ENCODE results near the gene SAPCD2.

Gene SAPCD2

GRCh38 chr9:137020771-137021567 is 49.4 kb downstream of the SAPCD2 start:
- no peak for TF ChIP-seq ZFX (IDR thresholded peaks at IDR 0.05)
- TF ChIP-seq CTCF (conservative IDR thresholded peaks at IDR 0.05) = no peak

DNA sequence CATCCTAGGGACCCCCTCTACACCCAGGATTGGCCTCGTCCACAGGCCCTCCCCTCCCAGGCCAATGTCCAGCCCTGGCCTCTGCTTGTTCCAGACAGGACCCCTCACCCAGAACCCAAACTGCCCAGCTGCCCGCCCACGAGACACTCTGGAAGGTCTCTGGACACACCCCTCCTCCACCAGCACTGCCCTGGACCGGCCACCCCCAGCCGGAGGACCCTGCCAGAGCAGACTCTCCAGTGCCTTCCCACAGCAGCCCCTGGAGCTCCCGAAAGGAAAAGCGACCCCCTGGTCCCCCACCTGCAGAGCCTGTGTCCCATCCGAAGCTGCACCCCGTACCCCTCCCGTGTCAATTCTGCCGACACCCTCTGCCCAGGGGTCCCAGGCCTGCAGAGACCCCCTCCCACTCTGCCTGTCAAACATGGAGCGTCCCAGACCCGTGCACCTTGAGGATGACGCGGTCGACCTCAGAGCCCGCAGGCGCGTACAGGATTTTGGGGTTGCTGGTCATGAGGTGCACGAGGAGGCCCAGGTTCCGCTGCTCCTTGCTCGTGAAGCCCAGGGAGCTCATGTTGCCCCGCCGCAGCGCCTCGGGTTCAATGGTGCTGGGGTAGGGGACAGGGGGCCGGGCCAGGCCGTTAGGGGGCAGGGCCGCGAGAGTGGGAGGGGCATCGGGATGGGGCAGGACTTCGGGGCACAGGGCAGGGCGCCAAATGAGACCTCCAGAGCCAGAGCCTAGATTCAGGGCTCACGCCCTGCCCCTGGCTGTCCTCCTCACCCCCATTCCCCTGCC is 50.3 kb downstream of the SAPCD2 start:
- no peak overlapping the region for H3K27ac ChIP-seq
- TF ChIP-seq ZFX (IDR thresholded peaks at IDR 0.05) (no peak), CTCF (conservative IDR thresholded peaks at IDR 0.05) (no peak)

More at GRCh38 chr9:137020771-137021567, 49.4 kb downstream of the SAPCD2 start:
- no peak overlapping the region for H3K27ac ChIP-seq

DNA sequence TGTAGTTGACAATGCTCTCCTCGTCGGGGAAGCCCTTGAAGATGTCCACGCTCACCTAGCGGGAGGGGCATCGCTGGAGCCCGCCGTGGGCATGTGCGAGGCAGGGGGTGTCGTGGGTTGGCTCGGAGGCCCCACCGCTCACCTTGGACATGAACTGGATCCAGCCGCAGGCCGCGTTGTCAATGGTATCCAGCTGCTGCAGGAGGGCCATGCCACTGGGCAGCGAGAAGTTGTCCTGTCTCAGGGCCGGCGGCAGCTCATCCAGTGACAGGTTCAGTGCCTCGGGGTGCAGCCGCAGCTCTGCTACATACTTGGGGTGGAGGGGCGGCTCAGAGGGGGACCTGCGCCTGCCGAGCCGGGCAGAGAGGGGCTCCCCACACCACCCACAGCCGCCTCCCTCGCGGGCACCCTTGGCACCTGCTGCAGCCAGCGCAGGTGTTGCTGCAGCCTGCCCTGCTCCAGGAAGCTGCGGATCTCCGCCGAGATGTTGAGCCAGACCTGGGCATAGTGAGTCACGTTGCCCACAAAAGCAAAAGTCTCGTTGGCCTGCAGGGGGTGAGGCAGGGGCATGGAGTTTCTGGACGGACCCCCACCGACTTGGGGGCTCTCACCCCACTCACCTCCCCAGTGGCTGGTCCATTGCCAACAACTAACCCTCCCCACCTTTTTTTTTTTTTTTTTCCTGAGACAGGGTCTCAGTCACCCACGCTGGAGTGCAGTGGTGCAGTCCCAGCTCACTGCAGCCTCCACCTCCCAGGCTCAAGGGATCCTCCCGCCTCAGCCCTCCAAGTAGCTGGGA is 51.4 kb downstream of the SAPCD2 start:
- no peak overlapping the region for H3K27ac ChIP-seq

DNA sequence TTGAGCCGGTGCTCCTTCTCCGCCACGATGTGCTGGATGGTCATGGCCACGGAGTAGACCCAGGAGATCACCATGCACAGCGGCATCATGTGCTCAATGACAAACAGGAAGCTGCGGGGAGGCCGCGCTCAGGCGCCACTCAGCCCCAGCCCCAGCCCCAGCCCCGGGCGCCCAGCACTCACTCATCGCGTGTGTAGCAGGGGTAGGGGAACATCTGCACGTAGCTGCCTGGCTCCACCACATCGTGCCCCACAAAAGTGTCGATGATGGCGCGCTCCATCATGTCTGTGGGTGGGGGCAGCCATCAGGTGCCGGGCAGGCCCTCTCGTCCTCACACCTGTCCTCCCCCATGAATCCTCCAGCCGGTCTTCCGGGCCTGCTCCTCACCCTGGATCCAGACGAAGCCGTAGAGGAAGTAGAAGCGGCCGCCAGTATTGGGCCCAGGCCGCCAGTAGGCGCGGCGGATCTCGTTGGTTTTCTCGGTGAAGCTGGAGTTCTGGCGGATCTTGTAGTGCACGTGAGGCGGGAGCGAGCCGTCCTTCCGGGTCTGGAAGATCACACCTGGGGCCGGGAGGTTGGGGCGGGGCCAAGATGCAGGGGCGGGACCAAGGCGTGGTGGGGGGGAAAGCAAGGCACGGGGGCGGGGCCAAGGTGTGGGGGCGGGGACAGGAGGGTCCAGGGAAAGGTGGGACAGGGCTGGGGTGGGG is 52.4 kb downstream of the SAPCD2 start:
- TF ChIP-seq CTCF (conservative IDR thresholded peaks at IDR 0.05) = no peak
- TF ChIP-seq ZFX (IDR thresholded peaks at IDR 0.05) = no peak

More for the DNA sequence above, 51.4 kb downstream of the SAPCD2 start:
- TF ChIP-seq CTCF (conservative IDR thresholded peaks at IDR 0.05) (no peak), ZFX (IDR thresholded peaks at IDR 0.05) (no peak)

DNA sequence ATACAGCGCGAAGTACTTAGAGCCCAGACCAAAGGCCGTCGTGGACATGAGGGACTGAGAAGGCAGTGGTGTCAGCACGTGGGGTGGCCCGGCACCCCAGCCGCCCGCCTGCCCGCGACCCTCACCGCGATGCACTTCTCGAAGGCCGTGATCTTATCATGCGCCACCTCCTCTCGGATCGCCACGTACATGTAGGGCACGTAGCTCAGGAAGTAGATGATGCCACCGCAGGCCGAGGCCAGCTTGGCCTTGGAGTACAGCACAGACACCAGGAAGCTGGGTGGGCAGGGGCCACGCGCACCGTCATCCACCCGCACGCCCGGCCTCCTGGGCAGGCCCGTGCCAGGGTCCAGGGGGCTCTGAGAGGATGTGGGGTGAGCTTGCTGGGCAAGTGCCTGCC is 53.3 kb downstream of the SAPCD2 start:
- TF ChIP-seq ZFX (IDR thresholded peaks at IDR 0.05) (no peak), CTCF (conservative IDR thresholded peaks at IDR 0.05) (no peak)
- H3K27ac ChIP-seq = no peak overlapping the region

More for the DNA sequence above, 52.4 kb downstream of the SAPCD2 start:
- H3K27ac ChIP-seq = no peak overlapping the region

- TF ChIP-seq ZFX (IDR thresholded peaks at IDR 0.05) = no peak
- no peak for TF ChIP-seq CTCF (conservative IDR thresholded peaks at IDR 0.05)
- no peak overlapping the region for H3K27ac ChIP-seq
Observed at GRCh38 chr9:137016436-137016835, 53.9 kb downstream of the SAPCD2 start.
